Neuronal stem cell (in vitro differentiated cells): Measurements from ENCODE around the gene CEP192.

Experiments used
- DNase-seq: peaks from one replicate; pipeline ENCODE4 v3.0.0-alpha.2; 2013; ENCODE audit warnings: low spot score
- H2AFZ ChIP-seq: one replicate; pipeline ENCODE4 v1.6.1; 2013; ENCODE audit warnings: mild to moderate bottlenecking, low read length, inconsistent platforms
- H2AK5ac ChIP-seq: 2 replicates; pipeline ENCODE4 v1.6.1; 2013; ENCODE audit warnings: low read depth, mild to moderate bottlenecking, inconsistent platforms, low read length, moderate library complexity, mixed read lengths
- H2BK120ac ChIP-seq: 2 replicates; pipeline ENCODE4 v1.6.1; 2013; ENCODE audit warnings: low read depth, mild to moderate bottlenecking, inconsistent platforms, low read length, moderate library complexity, mixed read lengths
- H2BK12ac ChIP-seq: one replicate; pipeline ENCODE4 v1.6.1; 2013; ENCODE audit warnings: low read length, inconsistent platforms
- H2BK15ac ChIP-seq: 2 replicates; pipeline ENCODE4 v1.6.1; 2013; ENCODE audit warnings: mild to moderate bottlenecking, low read length, inconsistent platforms, mixed read lengths
- H2BK5ac ChIP-seq: one replicate; pipeline ENCODE4 v1.6.1; 2013; ENCODE audit warnings: inconsistent platforms, mild to moderate bottlenecking, low read length, moderate library complexity
- H3K14ac ChIP-seq: one replicate; pipeline ENCODE4 v1.6.1; 2013; ENCODE audit warnings: low read length, inconsistent platforms
- H3K18ac ChIP-seq: 2 replicates; pipeline ENCODE4 v1.6.1; 2013; ENCODE audit warnings: low read length, inconsistent platforms
- H3K23ac ChIP-seq: 2 replicates; pipeline ENCODE4 v1.6.1; 2013; ENCODE audit warnings: low read depth, mild to moderate bottlenecking, mixed read lengths, low read length, inconsistent platforms; ENCODE audit not compliant: poor library complexity
- H3K27ac ChIP-seq: replicated peaks from 3 replicates; pipeline ENCODE4 v1.5.1; 2013; ENCODE audit warnings: low read length, inconsistent platforms
- H3K27me3 ChIP-seq, 3 experiments: 2 replicates each; pipeline ENCODE4 v1.6.1; 2013; ENCODE audit warnings: low read length in 3 of 3, mild to moderate bottlenecking in 2 of 3, inconsistent platforms in 1 of 3, low read depth in 1 of 3, mixed read lengths in 1 of 3, moderate library complexity in 1 of 3; ENCODE audit not compliant: control insufficient read depth in 3 of 3, insufficient read depth in 3 of 3
- H3K36me3 ChIP-seq, 2 donors: replicated peaks in 1 of 2; 2 replicates each; pipeline ENCODE4 v1.6.1; 2013; ENCODE audit warnings: low read length in 2 of 2; ENCODE audit not compliant: control insufficient read depth in 2 of 2, insufficient read depth in 2 of 2
- H3K4ac ChIP-seq: 2 replicates; pipeline ENCODE4 v1.6.1; 2013; ENCODE audit warnings: inconsistent platforms, mild to moderate bottlenecking, low read length, moderate library complexity
- H3K4me1 ChIP-seq, 2 donors: 1 replicate in 1 of 2; 2 replicates in 1 of 2; pipeline ENCODE4 v1.6.1; 2013; ENCODE audit warnings: low read length in 2 of 2, low read depth in 1 of 2; ENCODE audit not compliant: control insufficient read depth in 2 of 2, insufficient read depth in 1 of 2
- H3K4me2 ChIP-seq: one replicate; pipeline ENCODE4 v1.6.1; 2013; ENCODE audit warnings: mild to moderate bottlenecking, low read length, inconsistent platforms; ENCODE audit not compliant: insufficient read depth, poor library complexity, severe bottlenecking
- H3K4me3 ChIP-seq, 2 donors: 2 replicates each; pipeline ENCODE4 v1.5.1; 2013; ENCODE audit warnings: low read length in 2 of 2, mild to moderate bottlenecking in 2 of 2, inconsistent platforms in 1 of 2, moderate library complexity in 1 of 2
- H3K79me1 ChIP-seq: one replicate; pipeline ENCODE4 v1.6.1; 2013; ENCODE audit warnings: low read depth, mild to moderate bottlenecking, inconsistent platforms, low read length, moderate library complexity
- H3K9ac ChIP-seq: one replicate; pipeline ENCODE4 v1.6.1; 2013; ENCODE audit warnings: mild to moderate bottlenecking, low read depth, low read length, inconsistent platforms; ENCODE audit not compliant: poor library complexity
- H3K9me3 ChIP-seq, 2 donors: replicated peaks in 1 of 2; 2 replicates each; pipeline versions ENCODE3 to v1.6.1; 2013; ENCODE audit warnings: low read length in 2 of 2, mild to moderate bottlenecking in 2 of 2, inconsistent platforms in 1 of 2, low read depth in 1 of 2, mixed read lengths in 1 of 2, moderate library complexity in 1 of 2; ENCODE audit not compliant: control insufficient read depth in 2 of 2, insufficient read depth in 1 of 2
- H4K8ac ChIP-seq: one replicate; pipeline ENCODE4 v1.6.1; 2013; ENCODE audit warnings: low read depth, mild to moderate bottlenecking, inconsistent platforms, low read length, moderate library complexity
- H4K91ac ChIP-seq: one replicate; pipeline ENCODE4 v1.6.1; 2013; ENCODE audit warnings: low read length, low read depth, mild to moderate bottlenecking, inconsistent platforms; ENCODE audit not compliant: poor library complexity
- WGBS, 2 donors: extraction: QIAGEN DNeasy Blood & Tissue Kit; methylation state at CpG; one replicate each; pipeline ENCODE4 v1.1.7; 2013; ENCODE audit warnings: missing lambda C conversion rate in 2 of 2, mixed read lengths in 1 of 2; ENCODE audit not compliant: insufficient read length in 2 of 2, insufficient replicate concordance in 1 of 2; ENCODE audit errors: extremely low coverage in 2 of 2; 5-methylcytosine and 5-hydroxymethylcytosine counted together

Gene CEP192

DNA sequence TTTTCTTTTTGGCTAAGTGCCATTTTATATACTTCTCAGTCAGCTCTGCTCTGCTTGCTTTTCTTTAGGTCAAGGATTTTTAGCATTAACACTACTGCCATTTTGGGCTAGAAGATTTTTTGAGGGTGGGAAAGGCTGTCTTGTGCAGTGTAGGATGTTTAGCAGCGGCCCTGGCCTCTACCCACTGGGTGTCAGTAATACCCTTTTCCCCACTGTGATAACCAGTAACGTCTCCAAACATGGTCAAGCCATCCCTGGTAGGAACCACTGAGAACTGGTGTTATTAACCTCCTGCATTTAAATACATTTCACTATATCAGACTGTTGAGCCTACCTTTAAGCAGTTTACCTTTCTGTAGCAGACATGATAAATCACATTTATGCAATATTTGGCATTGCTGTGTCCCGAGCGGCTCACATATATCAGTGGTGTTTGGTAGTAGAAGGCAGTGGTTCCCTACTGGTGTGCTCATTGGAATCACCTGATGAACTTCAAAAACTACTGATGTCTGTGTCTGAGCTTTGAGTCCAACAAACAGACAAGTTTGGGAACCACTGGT is 70.5 kb downstream of the CEP192 start:
- no peak overlapping the region for H3K18ac ChIP-seq
- no peak overlapping the region for H2BK120ac ChIP-seq
- no peak overlapping the region for H3K4ac ChIP-seq
- WGBS, 2 donors: no CpG with 5 or more reads among the region's 4 CpGs
- H3K4me2 ChIP-seq: no peak overlapping the region
- H3K27me3 ChIP-seq: no peaks in the 10 kb centered on the region
- H3K79me1 ChIP-seq: peaks cover 2% of the 10 kb centered on the region
- H2BK15ac ChIP-seq: no peak overlapping the region
- no peak overlapping the region for H2AFZ ChIP-seq
- H3K36me3 ChIP-seq: peaks cover 19 to 90% of the 10 kb centered on the region in 2 donors
- H3K27ac ChIP-seq: no peak overlapping the region
- H3K9me3 ChIP-seq: no peaks in the 10 kb centered on the region
- no peak overlapping the region for H3K9ac ChIP-seq
- no peak overlapping the region for H3K14ac ChIP-seq
- no peak overlapping the region for H3K4me3 ChIP-seq
- H3K23ac ChIP-seq: no peak overlapping the region
- no peak overlapping the region for H4K8ac ChIP-seq
- no peak overlapping the region for H2BK5ac ChIP-seq
- H4K91ac ChIP-seq: no peak overlapping the region
- H2BK12ac ChIP-seq: no peak overlapping the region
- H3K4me1 ChIP-seq: peaks cover 0 to 4% of the 10 kb centered on the region in 2 donors
- no peak overlapping the region for H2AK5ac ChIP-seq
- no peak for DNase-seq

GRCh38 chr18:13067124-13067523 is 76.0 kb downstream of the CEP192 start:
- Histone ChIP-seq H2AFZ (no peak overlapping the region), H3K18ac (no peak overlapping the region), H2BK12ac (no peak overlapping the region), H2BK120ac (no peak overlapping the region), H2BK5ac (no peak overlapping the region), H3K27ac (no peak overlapping the region), H3K4me2 (no peak overlapping the region), H2AK5ac (no peak overlapping the region), H3K9ac (no peak overlapping the region), H3K9me3 (no peaks in the 10 kb centered on the region), H4K8ac (no peak overlapping the region), H3K14ac (no peak overlapping the region), H3K4ac (no peak overlapping the region), H3K23ac (no peak overlapping the region), H3K4me1 (no peaks in the 10 kb centered on the region), H3K79me1 (peaks cover 5% of the 10 kb centered on the region), H3K36me3 (peaks cover 18 to 90% of the 10 kb centered on the region in 2 donors), H3K27me3 (no peaks in the 10 kb centered on the region), H4K91ac (no peak overlapping the region), H3K4me3 (no peak overlapping the region), H2BK15ac (no peak overlapping the region)
- DNase-seq: no peak
- no CpG with 5 or more reads among the region's 4 CpGs for WGBS, 2 donors

GRCh38 chr18:13067966-13068365 is 76.8 kb downstream of the CEP192 start:
- Histone ChIP-seq H2BK120ac (no peak overlapping the region), H3K9ac (no peak overlapping the region)
- no CpG with 5 or more reads among the region's 7 CpGs for WGBS, 2 donors

GRCh38 chr18:13070460-13070859 is 79.3 kb downstream of the CEP192 start:
- H2AK5ac ChIP-seq: no peak overlapping the region
- H3K4me2 ChIP-seq: no peak overlapping the region
- peaks cover 5% of the 10 kb centered on the region for H3K79me1 ChIP-seq
- H3K14ac ChIP-seq: no peak overlapping the region
- H3K4ac ChIP-seq: no peak overlapping the region
- H2BK5ac ChIP-seq: no peak overlapping the region
- no peak overlapping the region for H2BK120ac ChIP-seq
- no peak overlapping the region for H3K9ac ChIP-seq
- no peak overlapping the region for H3K23ac ChIP-seq
- no peak overlapping the region for H4K91ac ChIP-seq
- peaks cover 27 to 98% of the 10 kb centered on the region in 2 donors for H3K36me3 ChIP-seq
- no peak overlapping the region for H4K8ac ChIP-seq
- no peak overlapping the region for H2BK12ac ChIP-seq
- H3K27ac ChIP-seq: no peak overlapping the region
- no peak overlapping the region for H3K18ac ChIP-seq
- no peak overlapping the region for H2AFZ ChIP-seq
- H3K4me3 ChIP-seq: no peak overlapping the region
- DNase-seq: no peak
- no peaks in the 10 kb centered on the region for H3K4me1 ChIP-seq
- WGBS, 2 donors: no CpG with 5 or more reads among the region's 5 CpGs
- no peaks in the 10 kb centered on the region for H3K27me3 ChIP-seq
- H3K9me3 ChIP-seq: no peaks in the 10 kb centered on the region
- H2BK15ac ChIP-seq: no peak overlapping the region

More at GRCh38 chr18:13067966-13068365, 76.8 kb downstream of the CEP192 start:
- Histone ChIP-seq H2AK5ac (no peak overlapping the region), H3K4me3 (no peak overlapping the region), H3K18ac (no peak overlapping the region), H3K23ac (no peak overlapping the region), H3K4ac (no peak overlapping the region), H3K14ac (no peak overlapping the region), H3K27ac (no peak overlapping the region), H3K9me3 (no peaks in the 10 kb centered on the region), H3K79me1 (peaks cover 5% of the 10 kb centered on the region), H2AFZ (no peak overlapping the region), H4K91ac (no peak overlapping the region), H2BK5ac (no peak overlapping the region), H3K4me1 (no peaks in the 10 kb centered on the region), H2BK15ac (no peak overlapping the region), H3K36me3 (peaks cover 18 to 91% of the 10 kb centered on the region in 2 donors), H3K4me2 (no peak overlapping the region), H2BK12ac (no peak overlapping the region), H4K8ac (no peak overlapping the region), H3K27me3 (no peaks in the 10 kb centered on the region)
- no peak for DNase-seq
